SK-N-SH (cell line): ENCODE results near the gene TMEM171. TPM values are rescaled to one million over a fixed set of nuclear protein-coding genes. Genes with fewer than 3 reads are reported as not detected.

ENCODE experiments used
- CTCF ChIA-PET: fragments of 300-600, 350-600 bp; formaldehyde crosslinking; extraction: SDS; loops from one replicate; lab custom pipeline; 2021; lab: Yijun Ruan, JAX
- POLR2A ChIA-PET: fragments of 350-600 bp; sonication (Branson Sonifier 250); formaldehyde crosslinking; extraction: SDS; loops from one replicate; lab custom pipeline; 2020; ENCODE audit warnings: antibody characterized with exemption, inconsistent platforms; lab: Yijun Ruan, JAX
- DNase-seq: peaks from one replicate; pipeline ENCODE4 v3.0.0; 2012
- H2AFZ ChIP-seq: fragments of 200-600 bp; sonication (generic); 2 replicates; pipeline ENCODE4 v1.8.1; 2016; ENCODE audit warnings: antibody characterized with exemption, mild to moderate bottlenecking, low read depth
- H3F3A ChIP-seq: fragments of 200-600 bp; sonication (generic); replicated peaks from 2 replicates; pipeline ENCODE3; 2016; ENCODE audit warnings: antibody characterized with exemption, mild to moderate bottlenecking; ENCODE audit not compliant: insufficient read depth
- H3K27ac ChIP-seq, 2 experiments: fragments of 200-500 bp in 1 of 2; fragments of 200-600 bp in 1 of 2; sonication (Bioruptor generic) in 1 of 2; sonication (generic), shearing (Covaris generic) in 1 of 2; 2 replicates each; pipeline versions ENCODE4 v1.5.1 to v1.6.1; 2014 to 2016; ENCODE audit warnings: low read depth in 2 of 2, inconsistent platforms in 1 of 2, low read length in 1 of 2, mild to moderate bottlenecking in 1 of 2, mixed read lengths in 1 of 2
- H3K27me3 ChIP-seq: fragments of 200-600 bp; sonication (generic), shearing (Covaris generic); 2 replicates; pipeline ENCODE4 v1.6.1; 2016; ENCODE audit warnings: mixed run types; ENCODE audit not compliant: insufficient read depth
- H3K36me3 ChIP-seq, 2 experiments: fragments of 200-500 bp in 1 of 2; fragments of 200-600 bp in 1 of 2; sonication (Bioruptor generic) in 1 of 2; sonication (generic) in 1 of 2; replicated peaks in 1 of 2; 2 replicates each; pipeline versions ENCODE3 to v1.5.1; 2014 to 2016; ENCODE audit warnings: low read length in 1 of 2, mild to moderate bottlenecking in 1 of 2; ENCODE audit not compliant: insufficient read depth in 2 of 2, control insufficient read depth in 1 of 2
- H3K4me1 ChIP-seq, 2 experiments: fragments of 200-500 bp in 1 of 2; fragments of 200-600 bp in 1 of 2; sonication (Bioruptor generic) in 1 of 2; sonication (generic), shearing (Covaris generic) in 1 of 2; 2 replicates each; pipeline versions ENCODE4 v1.5.1 to v1.6.1; 2014 to 2016; ENCODE audit warnings: low read depth in 1 of 2, low read length in 1 of 2, mixed run types in 1 of 2; ENCODE audit not compliant: insufficient read depth in 2 of 2, control insufficient read depth in 1 of 2
- H3K4me2 ChIP-seq: fragments of 200-600 bp; sonication (generic), shearing (Covaris generic); 2 replicates; pipeline ENCODE4 v1.6.1; 2017; ENCODE audit warnings: mixed run types
- H3K4me3 ChIP-seq, 2 experiments: fragments of 200-500 bp in 1 of 2; fragments of 200-600 bp in 1 of 2; sonication (Bioruptor generic) in 1 of 2; sonication (generic), shearing (Covaris generic) in 1 of 2; 2 replicates each; pipeline versions ENCODE4 v1.5.1 to v1.8.1; 2014 to 2016; ENCODE audit warnings: low read depth in 2 of 2, inconsistent platforms in 1 of 2, low read length in 1 of 2, mild to moderate bottlenecking in 1 of 2, mixed read lengths in 1 of 2, moderate library complexity in 1 of 2
- H3K79me2 ChIP-seq: fragments of 200-600 bp; sonication (generic); 2 replicates; pipeline ENCODE4 v1.8.1; 2017; ENCODE audit warnings: mild to moderate bottlenecking; ENCODE audit not compliant: insufficient read depth
- H3K9ac ChIP-seq: fragments of 200-600 bp; sonication (generic); 2 replicates; pipeline ENCODE4 v1.6.1; 2017; ENCODE audit warnings: mixed run types
- H3K9me2 ChIP-seq: fragments of 200-600 bp; sonication (generic); 2 replicates; pipeline ENCODE4 v1.6.1; 2017; ENCODE audit warnings: mixed run types
- H3K9me3 ChIP-seq: fragments of 200-600 bp; sonication (generic); 2 replicates; pipeline ENCODE4 v1.6.1; 2017; ENCODE audit warnings: mixed run types, mild to moderate bottlenecking, moderate library complexity
- H4K20me1 ChIP-seq: fragments of 200-600 bp; sonication (generic); 2 replicates; pipeline ENCODE4 v1.6.1; 2017; ENCODE audit warnings: mild to moderate bottlenecking, mixed run types; ENCODE audit not compliant: insufficient read depth
- ELF1 ChIP-seq: IDR thresholded peaks from 2 replicates; pipeline ENCODE4 v1.4.0; 2012
- EZH2phosphoT487 ChIP-seq: fragments of 200-600 bp; sonication (generic); IDR thresholded peaks from 2 replicates; pipeline ENCODE4 v1.6.1; 2017; ENCODE audit warnings: low read depth, mixed run types, mild to moderate bottlenecking, antibody characterized with exemption, moderate library complexity, borderline replicate concordance
- FOXJ3 ChIP-seq: sonication (generic); formaldehyde crosslinking; IDR thresholded peaks from 2 replicates; pipeline ENCODE4 v1.5.1; 2020; ENCODE audit warnings: mild to moderate bottlenecking, missing genetic modification reagents
- FOXM1 ChIP-seq: IDR thresholded peaks from 2 replicates; pipeline ENCODE4 v1.4.0; 2012; ENCODE audit warnings: low read depth, mild to moderate bottlenecking
- GATA2 ChIP-seq: sonication (generic); formaldehyde crosslinking; IDR thresholded peaks from 2 replicates; pipeline ENCODE4 v1.5.0; 2020; ENCODE audit warnings: mild to moderate bottlenecking, missing genetic modification reagents
- MEF2A ChIP-seq: IDR thresholded peaks from 2 replicates; pipeline ENCODE4 v1.4.0; 2012; ENCODE audit warnings: low read depth, borderline replicate concordance
- MXI1 ChIP-seq: IDR thresholded peaks from 2 replicates; pipeline ENCODE4 v1.6.1; 2012; ENCODE audit warnings: mild to moderate bottlenecking, low read depth, low read length, improper control_type of control experiment
- RAD21 ChIP-seq: IDR thresholded peaks from 2 replicates; pipeline ENCODE4 v1.6.1; 2012; ENCODE audit warnings: mild to moderate bottlenecking, low read length
- RCOR1 ChIP-seq: fragments of 150-350 bp; IDR thresholded peaks from 2 replicates; pipeline ENCODE4 v1.6.1; 2017; ENCODE audit warnings: antibody characterized with exemption, low read length
- RXRA ChIP-seq: IDR thresholded peaks from 2 replicates; pipeline ENCODE4 v1.4.0; 2012; ENCODE audit warnings: low read depth, mild to moderate bottlenecking, borderline replicate concordance
- SIN3A ChIP-seq: IDR thresholded peaks from 2 replicates; pipeline ENCODE4 v1.6.1; 2012; ENCODE audit warnings: low read depth, mild to moderate bottlenecking, low read length, moderate library complexity, borderline replicate concordance
- SMC3 ChIP-seq: IDR thresholded peaks from 2 replicates; pipeline ENCODE4 v1.6.1; 2012; ENCODE audit warnings: low read depth, low read length, improper control_type of control experiment
- TCF12 ChIP-seq: IDR thresholded peaks from 2 replicates; pipeline ENCODE4 v1.4.0; 2012
- YY1 ChIP-seq: IDR thresholded peaks from 2 replicates; pipeline ENCODE4 v1.4.0; 2012; ENCODE audit warnings: low read depth, mild to moderate bottlenecking
- WGBS: methylation state at CpG from one replicate; pipeline ENCODE4 v1.1.6; 2017; ENCODE audit warnings: low lambda C conversion rate; 5-methylcytosine and 5-hydroxymethylcytosine counted together
- polyA plus RNA-seq, 3 experiments: library from polyadenylated mRNA; depleted of rRNA; stranded (reverse); fragments of >200 nt; gene quantifications; 2 replicates each; pipeline ENCODE4 v1.2.3, GENCODE V29; 2012
- TF ChIP-seq, protein P1 (sequence below): fragments of 150-350 bp; IDR thresholded peaks from 2 replicates; pipeline ENCODE4 v1.6.1; 2017; ENCODE audit warnings: antibody characterized with exemption, low read length, low read depth, borderline replicate concordance
- TF ChIP-seq, protein P2 (sequence below): IDR thresholded peaks from 2 replicates; pipeline ENCODE4 v1.4.0; 2012; ENCODE audit warnings: low read depth
- TF ChIP-seq, protein P3 (sequence below): IDR thresholded peaks from 2 replicates; pipeline ENCODE4; 2012
- TF ChIP-seq, protein P4 (sequence below): fragments of 150-350 bp; IDR thresholded peaks from 2 replicates; pipeline ENCODE4 v1.6.1; 2016; ENCODE audit warnings: mild to moderate bottlenecking, low read depth, low read length

The TMEM171 gene
- polyA plus RNA-seq, 1 of the 3 experiments (the other 2 are of a cell fraction), result 7.6 TPM

DNA sequence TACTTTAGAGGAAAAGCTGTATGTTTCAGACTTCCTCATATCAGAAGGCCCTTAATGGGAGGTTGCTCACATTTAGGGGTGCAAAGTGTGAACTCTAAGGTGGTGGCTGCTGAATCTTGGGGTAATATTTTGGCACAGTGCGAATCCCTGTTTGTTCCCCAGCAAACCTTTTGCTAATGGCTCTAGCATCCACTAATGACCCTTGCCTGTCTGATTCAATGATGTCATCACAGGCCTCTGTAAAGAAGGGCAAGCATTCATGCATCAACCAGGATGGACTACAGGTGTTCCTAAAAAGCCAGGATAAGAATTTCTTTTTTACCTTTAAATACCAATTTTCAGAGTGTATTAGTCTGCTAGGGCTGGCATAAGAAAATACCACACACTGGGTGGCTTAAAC is 20.4 kb downstream of the TMEM171 start:
- H3K9ac ChIP-seq, result no peak overlapping the region
- POLR2A ChIA-PET, result no interaction called here
- H3F3A ChIP-seq, result no peaks in the 10 kb centered on the region
- H3K4me1 ChIP-seq, result no peaks in the 10 kb centered on the region; a peak in 1 of 4 replicates
- H3K4me2 ChIP-seq, result no peak overlapping the region
- no peak for DNase-seq
- H3K9me2 ChIP-seq, result no peaks in the 10 kb centered on the region
- H3K79me2 ChIP-seq, result no peaks in the 10 kb centered on the region
- H2AFZ ChIP-seq, result no peak overlapping the region
- H3K27ac ChIP-seq, result no peak overlapping the region
- no peaks in the 10 kb centered on the region for H3K36me3 ChIP-seq
- H4K20me1 ChIP-seq, result no peaks in the 10 kb centered on the region
- WGBS, result 80% methylated on average over 1 of the region's 1 CpG
- TF ChIP-seq, protein P1, sequence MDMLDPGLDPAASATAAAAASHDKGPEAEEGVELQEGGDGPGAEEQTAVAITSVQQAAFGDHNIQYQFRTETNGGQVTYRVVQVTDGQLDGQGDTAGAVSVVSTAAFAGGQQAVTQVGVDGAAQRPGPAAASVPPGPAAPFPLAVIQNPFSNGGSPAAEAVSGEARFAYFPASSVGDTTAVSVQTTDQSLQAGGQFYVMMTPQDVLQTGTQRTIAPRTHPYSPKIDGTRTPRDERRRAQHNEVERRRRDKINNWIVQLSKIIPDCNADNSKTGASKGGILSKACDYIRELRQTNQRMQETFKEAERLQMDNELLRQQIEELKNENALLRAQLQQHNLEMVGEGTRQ, result no peak
- TF ChIP-seq GATA2, result no peak
- no peak for TF ChIP-seq EZH2phosphoT487
- TF ChIP-seq TCF12, result no peak
- no peak for TF ChIP-seq SIN3A
- TF ChIP-seq, protein P2, sequence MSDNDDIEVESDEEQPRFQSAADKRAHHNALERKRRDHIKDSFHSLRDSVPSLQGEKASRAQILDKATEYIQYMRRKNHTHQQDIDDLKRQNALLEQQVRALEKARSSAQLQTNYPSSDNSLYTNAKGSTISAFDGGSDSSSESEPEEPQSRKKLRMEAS, result no peak
- TF ChIP-seq, protein P3, sequence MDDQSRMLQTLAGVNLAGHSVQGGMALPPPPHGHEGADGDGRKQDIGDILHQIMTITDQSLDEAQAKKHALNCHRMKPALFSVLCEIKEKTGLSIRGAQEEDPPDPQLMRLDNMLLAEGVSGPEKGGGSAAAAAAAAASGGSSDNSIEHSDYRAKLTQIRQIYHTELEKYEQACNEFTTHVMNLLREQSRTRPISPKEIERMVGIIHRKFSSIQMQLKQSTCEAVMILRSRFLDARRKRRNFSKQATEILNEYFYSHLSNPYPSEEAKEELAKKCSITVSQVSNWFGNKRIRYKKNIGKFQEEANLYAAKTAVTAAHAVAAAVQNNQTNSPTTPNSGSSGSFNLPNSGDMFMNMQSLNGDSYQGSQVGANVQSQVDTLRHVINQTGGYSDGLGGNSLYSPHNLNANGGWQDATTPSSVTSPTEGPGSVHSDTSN, result no peak
- TF ChIP-seq ELF1, result no peak
- TF ChIP-seq MXI1, result no peak
- TF ChIP-seq FOXM1, result no peak
- TF ChIP-seq RCOR1, result no peak
- TF ChIP-seq MEF2A, result no peak
- no peak for TF ChIP-seq FOXJ3
- TF ChIP-seq, protein P4, sequence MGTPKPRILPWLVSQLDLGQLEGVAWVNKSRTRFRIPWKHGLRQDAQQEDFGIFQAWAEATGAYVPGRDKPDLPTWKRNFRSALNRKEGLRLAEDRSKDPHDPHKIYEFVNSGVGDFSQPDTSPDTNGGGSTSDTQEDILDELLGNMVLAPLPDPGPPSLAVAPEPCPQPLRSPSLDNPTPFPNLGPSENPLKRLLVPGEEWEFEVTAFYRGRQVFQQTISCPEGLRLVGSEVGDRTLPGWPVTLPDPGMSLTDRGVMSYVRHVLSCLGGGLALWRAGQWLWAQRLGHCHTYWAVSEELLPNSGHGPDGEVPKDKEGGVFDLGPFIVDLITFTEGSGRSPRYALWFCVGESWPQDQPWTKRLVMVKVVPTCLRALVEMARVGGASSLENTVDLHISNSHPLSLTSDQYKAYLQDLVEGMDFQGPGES, result no peak
- H3K4me3 ChIP-seq, result no peak overlapping the region
- H3K27me3 ChIP-seq, result no peaks in the 10 kb centered on the region
- H3K9me3 ChIP-seq, result no peaks in the 10 kb centered on the region
- CTCF ChIA-PET, result no interaction called here

DNA sequence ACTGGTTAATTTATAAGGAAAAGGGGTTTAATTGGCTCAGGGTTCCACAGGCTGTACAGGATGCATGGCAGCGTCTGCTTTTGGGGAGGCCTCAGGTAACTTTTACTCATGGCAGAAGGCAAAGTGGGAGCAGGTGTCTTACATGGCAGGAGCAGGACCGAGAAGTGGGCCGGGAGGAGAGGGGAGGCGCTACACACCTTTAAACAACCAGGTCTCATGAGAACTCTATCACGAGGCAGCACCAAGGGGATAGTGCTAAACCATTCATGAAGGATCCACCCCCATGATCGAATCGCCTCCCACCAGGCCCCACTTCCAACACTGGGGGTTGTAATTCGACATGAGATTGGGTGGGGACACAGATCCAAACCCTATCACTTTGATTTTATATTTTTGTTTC is 21.7 kb downstream of the TMEM171 start:
- Histone ChIP-seq H3K9me2 (no peaks in the 10 kb centered on the region), H2AFZ (no peak overlapping the region), H3K27ac (no peak overlapping the region), H3K4me3 (no peak overlapping the region), H3K4me1 (no peaks in the 10 kb centered on the region), H4K20me1 (no peaks in the 10 kb centered on the region), H3K36me3 (no peaks in the 10 kb centered on the region), H3K4me2 (no peak overlapping the region), H3K79me2 (no peaks in the 10 kb centered on the region), H3K9me3 (no peaks in the 10 kb centered on the region), H3K9ac (no peak overlapping the region), H3K27me3 (no peaks in the 10 kb centered on the region), H3F3A (no peaks in the 10 kb centered on the region)
- DNase-seq, result no peak
- WGBS, result 47% methylated on average over 5 of the region's 8 CpGs
- CTCF ChIA-PET, result no interaction called here
- POLR2A ChIA-PET, result no interaction called here
- TF ChIP-seq, protein P2, result no peak
- TF ChIP-seq YY1, result no peak
- TF ChIP-seq SMC3, result no peak
- no peak for TF ChIP-seq RAD21
- no peak for TF ChIP-seq TCF12
- TF ChIP-seq, protein P4, result no peak
- no peak for TF ChIP-seq RCOR1
- no peak for TF ChIP-seq EZH2phosphoT487
- TF ChIP-seq FOXM1, result no peak
- TF ChIP-seq ELF1, result no peak
- TF ChIP-seq, protein P3, result no peak
- no peak for TF ChIP-seq RXRA
